Bone marrow (tissue), 2 donors: ENCODE measurements around the gene PHRF1.
A peak's percentile ranks its signal among the peaks of the same experiment; 100 is the strongest.
"Not testable (repeated sequence)": the region's sequence is repeated elsewhere in the genome, so short reads cannot be mapped to it uniquely, and the experiment has no call there.

Experiments used
- DNase-seq, 2 donors: peaks; one replicate each; lab custom pipeline; 2025; lab: John Stamatoyannopoulos, UW

The PHRF1 gene

DNA sequence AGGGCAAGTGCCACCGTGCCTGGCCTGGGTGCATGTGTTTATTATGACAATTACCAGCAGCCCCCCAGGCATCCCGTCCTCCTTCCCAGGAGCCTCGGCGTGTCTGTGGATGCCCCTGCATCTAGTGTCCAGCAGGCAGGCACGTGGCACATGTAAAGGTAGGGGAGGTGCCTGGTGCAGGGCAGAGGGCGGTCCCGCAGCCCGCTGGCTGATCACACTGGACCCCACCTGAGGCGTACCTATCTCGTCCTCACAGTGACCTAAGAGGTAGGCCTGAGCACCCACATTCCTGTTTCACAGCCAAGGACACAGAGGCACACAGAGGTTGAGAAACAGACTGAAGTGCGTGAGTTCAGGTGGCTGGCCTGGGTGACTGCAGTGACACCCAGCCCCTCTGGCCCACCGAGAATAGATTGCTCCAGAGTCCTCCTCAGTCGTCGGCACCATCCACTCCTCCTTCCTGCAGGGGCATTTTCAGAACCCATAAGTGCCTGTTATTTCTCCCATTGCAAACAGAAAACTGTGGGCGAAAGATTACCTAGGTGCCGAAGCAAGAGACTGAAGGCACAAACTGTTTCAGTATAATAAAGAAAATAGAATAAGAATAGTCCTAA, 3.0 kb upstream of the PHRF1 start:
- DNase-seq: no peak

DNA sequence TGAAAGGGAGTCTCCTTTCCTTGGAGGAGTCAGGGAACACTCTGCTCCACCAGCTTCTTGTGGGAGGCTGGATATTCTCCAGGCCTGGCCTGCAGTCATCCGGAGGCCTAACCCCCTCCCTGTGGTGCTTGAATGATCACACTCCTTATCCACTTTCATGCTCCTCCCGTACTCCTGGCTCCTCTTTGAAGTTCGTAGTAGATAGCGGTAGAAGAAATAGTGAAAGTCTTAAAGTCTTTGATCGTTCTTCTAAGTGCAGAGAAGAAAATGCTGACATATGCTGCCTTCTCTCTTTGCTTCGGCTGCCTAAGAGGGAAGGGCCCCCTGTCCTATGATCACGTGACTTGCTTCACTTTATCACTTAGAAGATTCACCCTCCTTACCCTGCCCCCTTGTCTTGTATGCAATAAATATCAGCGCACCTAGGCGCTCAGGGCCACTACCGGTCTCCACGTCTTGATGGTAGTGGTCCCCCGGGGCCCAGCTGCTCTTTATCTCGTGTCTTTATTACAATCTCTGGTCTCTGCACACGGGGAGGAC, 2.2 kb upstream of the PHRF1 start:
- DNase-seq: not testable (repeated sequence)

DNA sequence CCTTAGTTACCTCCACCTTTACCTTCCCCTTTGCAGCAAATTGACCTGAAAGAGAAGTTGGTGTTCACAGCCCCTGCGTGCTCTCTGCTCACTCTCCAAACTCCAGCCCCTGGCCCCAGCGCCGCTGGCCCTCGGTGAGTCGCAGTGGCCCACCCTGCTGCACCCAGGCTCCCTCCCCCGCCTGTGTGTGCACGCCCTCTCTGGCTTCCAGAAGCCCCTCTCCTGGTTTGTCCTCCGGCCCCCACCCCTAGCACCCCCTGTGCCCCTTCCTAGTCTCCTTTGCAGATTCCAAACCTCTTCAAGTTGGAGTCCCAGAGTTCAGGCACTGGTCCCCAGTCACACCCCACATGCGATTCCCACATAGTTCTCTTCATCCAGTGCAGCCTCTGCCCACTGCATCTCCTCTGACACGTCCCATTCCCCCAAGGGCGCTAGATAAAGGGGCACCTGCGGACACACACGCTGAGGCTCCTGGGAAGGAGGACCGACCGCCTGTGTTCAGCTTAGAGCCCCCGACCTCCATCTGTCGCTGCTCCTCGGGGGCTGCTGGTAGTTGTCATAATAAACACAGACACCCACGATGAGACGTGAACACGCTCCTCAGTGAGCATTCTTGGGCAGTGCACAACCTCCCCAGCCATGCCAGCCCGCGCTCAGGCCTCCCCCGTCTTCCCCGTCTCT, 1.5 kb upstream of the PHRF1 start:
- no peak for DNase-seq

DNA sequence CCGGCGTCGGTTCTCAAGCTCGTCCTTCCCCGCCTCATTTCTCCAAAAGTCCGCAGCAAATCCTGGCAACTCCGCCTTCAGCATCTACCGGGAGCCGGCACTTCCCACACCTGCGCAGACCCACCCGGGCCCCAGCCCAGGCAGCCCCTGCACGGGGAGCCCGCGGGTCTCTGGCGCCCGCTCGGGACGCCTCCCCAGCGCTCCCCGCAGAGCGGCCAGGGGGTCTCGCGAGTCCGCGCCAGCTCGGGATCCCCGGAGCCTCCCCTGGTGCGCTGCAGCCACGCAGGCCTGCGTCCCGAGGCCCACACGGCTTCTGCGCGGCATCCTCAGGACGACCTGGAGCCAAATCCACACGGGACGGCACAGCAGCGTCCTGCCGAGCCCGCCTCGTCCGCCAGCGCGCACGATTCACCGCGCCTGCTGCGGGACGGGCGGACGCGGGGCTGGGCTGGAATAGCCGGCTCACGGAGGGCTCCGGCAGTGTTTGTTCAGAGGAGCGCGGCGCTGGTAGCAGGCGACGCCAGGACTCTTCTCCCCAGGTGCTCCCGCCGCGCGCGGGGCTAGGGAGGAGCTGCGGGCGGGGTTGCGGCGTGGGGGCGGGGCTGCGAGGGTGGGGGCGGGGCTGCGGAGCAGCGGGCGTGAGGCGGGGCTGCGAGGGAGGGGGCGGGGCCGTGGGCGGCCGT, 816 bp upstream of the PHRF1 start:
- DNase-seq: no peak

DNA sequence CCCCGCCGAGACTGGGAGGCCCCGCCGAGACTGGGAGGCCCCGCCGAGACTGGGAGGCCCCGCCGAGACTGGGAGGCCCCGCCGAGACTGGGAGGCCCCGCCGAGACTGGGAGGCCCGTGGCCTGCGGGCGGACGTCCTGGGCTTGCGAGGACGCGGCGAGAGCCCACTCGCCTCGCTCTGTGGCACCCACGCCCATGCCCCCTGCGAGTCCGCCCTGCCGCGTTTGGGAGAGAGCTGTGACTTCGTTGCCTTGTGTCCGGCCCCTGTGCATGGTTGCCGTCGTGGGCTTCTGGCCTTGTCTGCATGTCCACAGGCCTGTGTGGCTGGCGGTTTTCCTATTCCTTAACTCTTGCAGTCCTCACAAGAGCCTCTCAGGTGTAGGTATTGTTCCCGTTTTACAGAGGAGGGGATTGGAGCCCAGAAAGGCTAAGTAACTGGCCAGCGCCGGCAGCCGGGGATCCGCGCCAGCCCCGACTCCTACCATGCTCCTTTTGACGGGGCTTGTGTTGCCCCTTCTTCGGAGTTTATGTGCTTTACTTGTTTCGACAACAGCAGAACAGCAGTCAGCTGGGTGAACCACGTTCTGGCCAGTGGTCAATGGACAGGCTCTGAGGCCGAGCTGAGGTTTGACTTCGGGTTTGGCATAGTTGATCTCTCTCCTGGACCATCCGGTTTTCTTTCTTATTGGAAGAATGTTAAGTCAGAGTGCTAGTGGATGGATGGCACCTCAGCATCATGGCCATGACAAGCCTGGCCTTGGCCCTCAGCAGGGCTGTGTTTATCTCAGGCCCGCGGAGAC, 741 bp downstream of the PHRF1 start:
- no peak for DNase-seq

DNA sequence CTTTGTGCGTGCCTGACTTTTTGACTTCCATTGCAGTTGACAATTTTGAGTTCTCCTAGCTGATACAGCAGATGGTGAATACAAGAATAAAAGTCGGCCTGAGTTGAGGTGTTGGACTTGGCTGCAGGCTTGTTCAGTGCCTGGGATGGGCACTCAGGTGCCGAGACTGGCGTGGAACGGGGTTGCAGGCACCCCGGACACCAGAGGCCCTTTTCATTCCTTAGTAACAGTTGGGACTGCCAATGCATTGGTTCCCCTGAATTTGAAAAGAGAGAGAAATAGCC, 1.3 kb downstream of the PHRF1 start:
- no peak for DNase-seq

DNA sequence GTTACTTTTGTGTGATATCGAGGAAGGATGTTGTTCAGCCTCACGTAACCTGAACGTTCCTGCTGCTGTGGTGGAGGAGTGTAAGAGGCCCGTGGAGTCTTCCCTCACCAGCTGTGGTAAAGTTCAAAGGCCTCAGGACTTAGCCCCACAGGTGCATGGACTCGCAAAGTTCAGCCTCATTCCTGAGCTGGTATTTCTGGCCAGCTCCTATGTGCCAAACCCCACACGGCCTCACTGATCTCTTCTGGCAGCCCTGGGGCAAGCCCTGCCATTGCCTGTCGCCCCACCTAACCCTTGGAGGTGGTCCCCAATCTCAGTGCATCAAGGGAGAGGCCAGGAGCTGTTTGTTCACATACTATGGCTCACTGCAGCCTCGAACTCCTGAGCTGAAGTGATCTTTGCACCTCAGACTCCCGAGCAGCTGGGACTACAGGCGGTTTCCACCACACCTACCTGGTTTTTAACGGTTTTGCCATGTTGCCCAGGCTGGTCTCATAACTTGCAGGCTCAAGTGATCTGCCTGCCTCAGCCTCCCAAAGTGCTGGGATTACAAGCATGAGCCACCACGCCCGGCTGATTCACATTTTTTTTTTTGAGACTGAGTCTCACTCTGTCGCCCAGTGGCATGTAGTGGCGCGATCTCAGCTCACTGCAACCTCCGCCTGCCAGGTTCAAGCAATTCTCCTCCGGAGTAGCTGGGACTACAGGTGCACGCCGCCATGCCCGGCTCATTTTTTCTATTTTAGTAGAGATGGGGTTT, 2.2 kb downstream of the PHRF1 start:
- DNase-seq: no peak

DNA sequence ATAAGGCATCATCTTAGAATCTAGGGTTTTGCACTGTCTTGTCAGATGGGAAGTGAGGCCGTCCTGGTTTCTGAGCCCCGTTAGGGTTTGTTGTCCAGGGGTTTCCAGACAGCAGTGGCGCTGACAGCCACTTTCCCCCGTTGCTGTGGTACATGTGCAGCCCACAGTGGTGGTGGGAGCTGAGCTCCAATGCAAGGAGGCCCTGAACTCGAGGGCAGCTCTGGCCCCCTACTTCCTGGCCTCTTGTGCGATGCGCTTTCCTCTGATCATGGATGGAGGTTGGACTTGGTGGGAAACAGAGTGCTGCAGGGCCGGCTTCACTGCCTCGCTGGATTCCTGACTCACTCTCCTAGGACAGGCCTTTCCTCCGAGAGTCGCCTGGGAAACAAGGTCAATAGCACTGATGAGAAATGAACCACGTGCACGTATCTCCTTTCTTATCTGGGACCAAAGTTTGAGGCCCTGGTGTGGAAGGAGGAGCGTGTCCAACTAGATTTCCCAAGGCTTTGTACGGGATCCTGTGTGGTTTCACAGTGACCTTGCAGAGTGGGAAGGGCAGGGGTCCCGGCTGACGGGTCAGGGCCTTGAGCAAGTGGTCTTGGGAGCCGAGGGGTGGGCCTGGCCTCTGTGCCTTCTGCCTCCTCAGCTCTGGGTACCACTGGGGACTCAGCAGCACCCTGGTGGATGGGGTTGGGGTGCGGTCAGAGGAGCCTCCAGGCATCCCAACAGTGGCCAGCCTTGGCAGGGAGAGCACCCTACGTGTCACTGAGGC, 3.7 kb downstream of the PHRF1 start:
- no peak for DNase-seq

DNA sequence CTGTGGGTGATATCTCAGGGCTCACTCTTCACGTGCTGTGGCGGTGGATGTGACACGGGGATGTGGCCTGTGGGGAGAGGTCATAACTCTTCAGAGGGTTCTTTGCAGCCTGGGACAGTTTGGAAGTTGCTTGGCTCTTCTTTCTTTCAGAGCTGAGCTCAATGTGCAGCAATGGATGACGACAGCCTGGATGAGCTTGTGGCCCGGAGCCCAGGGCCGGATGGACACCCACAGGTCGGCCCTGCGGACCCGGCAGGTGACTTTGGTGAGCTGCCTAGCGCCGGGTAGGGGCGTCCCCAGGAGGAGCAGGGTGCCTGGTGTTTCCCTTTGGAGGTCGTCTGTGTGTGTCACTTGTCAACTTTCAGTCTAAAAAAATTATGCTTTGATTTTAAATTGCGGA, 5.1 kb downstream of the PHRF1 start:
- DNase-seq: no peak

DNA sequence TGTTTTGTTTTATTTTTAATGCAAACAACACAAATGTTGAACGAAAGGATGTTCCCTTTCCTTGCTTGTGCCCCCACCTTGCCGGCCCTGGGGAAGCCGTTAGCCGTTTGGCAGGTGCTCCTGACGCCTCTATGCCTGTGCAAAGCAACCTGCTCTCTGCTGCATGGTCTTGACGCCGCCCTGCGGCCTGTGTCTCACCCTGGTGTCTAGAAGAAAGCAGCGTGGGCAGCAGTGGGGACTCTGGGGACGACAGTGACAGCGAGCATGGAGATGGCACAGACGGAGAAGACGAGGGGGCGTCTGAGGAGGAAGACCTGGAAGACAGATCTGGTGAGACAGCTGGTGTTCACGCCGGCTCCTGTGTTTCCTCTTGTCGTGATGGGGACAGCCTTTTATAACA, 5.5 kb downstream of the PHRF1 start:
- no peak for DNase-seq

DNA sequence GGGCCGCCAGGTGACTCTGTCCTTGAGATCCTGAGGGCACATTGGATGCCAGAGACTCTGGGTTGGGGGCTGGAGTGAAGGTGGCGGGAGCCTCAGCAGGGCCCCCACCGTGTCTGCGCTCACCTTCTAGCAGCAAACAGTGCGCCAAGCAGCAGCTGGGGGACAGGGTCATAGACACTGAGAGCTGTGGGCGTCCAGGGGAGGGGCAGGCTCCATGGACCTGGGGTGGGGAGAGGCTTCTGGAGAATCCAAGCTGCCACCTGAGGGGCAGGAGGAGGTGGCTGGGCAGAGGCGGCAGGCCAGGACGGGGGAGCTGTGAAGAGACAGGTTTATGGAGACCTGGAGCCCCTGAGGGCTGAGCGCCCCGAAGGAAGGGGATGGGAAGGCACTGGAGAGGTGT, 8.0 kb downstream of the PHRF1 start:
- DNase-seq: no peak

DNA sequence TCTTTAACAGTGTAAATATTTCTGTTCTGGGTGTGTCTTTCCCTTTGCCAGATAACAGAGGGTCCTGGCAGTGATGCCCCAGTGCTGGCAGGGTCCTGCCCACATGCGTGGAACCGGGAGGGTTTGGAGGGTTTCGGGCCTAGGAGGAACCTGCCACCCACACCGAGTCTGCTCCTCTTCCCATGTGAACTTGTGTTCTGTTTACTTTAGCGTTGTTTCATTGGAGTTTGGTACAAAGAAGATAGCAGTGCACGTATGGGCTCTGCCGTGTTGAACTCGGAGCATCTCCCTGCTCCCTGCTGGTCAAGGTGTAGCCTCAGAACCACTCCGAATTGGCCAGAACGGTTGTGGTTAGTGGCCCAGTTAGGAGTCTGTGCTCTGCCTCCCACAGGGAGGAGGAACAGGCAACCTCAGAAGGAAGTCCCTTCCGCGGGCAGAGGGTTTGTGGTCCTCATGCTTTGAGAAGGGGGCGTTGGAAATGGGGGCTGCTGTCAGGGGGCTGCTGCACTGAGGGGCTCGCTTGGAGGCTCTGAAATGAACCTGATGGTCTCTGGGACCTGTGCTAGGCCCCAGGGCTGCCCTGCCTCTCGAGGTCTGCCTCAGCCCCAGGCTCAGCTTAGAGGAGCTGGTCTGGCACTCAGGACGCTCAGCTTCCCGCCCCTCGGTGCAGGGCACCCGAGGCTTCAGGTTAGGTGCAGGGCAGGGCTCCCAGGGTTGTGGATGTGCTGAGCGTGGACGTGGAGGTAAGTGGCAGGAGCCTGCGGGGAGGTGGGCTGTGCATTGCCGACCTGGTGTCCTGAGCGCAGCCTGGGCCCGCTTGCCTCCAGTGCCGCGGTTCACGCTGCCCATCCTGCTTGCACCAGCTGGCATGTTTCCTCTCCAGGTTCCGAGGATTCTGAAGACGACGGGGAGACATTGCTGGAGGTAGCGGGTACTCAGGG, 10.4 kb downstream of the PHRF1 start:
- DNase-seq: no peak

DNA sequence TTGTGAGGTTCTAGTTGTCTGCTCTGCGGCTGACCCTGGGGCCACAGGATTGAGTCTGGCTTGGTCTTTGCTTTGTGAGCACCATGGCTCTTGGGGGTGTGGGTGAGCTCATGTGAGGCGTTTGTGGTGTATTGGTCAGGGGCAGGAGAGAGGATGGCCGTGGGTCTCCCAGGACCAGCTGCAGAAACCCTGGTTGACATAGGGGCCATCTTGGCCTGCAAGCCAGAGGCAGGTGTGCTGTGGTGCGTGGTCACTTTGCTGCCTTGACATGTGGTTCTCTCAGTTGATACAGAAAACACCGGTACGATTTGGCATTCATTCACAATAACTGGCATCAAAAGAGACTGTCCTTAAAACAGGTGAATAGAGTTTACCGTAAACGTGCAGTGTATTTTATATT, 11.3 kb downstream of the PHRF1 start:
- no peak for DNase-seq

DNA sequence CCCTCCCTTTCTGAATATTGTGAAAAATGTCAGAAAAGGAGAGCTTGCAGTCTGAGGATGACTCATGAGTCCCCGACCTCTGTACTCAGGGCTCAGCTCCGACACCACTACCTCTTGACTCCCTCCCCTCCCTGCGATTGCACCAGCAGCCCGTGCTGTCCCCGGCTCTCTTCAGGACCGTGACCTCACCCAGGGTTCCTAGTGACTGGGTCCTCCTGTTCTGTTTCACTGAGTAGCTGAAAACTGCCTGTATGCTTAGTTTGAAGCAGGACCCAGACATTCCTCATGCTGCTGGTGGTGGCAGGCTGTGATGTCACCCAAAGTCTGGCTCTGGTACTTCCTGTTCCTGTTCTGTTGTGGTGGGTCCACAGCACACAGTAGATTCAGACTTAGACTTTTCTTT, 11.7 kb downstream of the PHRF1 start:
- peak; percentile 46 to 76 for DNase-seq

DNA sequence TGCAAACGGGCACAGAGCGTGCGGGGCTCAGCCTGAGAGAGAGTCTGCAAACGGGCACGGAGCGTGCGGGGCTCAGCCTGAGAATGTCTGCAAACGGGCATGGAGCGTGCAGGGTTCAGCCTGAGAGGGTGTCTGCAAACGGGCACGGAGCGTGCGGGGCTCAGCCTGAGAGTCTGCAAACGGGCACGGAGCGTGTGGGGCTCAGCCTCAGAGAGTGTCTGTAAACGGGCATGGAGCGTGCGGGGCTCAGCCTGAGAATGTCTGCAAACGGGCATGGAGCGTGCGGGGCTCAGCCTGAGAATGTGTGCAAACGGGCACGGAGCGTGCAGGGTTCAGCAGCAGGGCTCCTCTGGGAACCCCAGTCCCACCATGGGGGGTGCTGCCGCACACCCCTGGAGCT, 13.5 kb downstream of the PHRF1 start:
- DNase-seq: no peak

DNA sequence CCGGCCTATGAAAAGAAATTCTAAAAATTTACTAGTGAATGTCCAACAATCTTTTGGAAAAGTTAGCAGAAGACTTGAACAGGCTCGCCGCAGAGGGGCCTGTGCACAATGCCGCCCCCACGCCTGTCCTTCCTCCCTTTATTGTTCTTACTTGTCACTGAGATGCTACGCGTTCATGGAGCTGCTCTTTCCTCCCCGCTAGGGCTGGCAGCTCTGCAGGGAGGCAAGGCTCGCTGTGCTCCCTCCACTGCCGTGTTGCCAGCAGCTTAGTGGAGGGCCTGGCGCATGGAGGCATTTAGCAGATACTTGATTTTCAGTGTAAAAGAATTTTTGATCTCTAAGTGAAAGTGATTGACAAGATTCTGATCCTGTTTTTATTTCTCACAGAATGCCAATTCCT, 14.7 kb downstream of the PHRF1 start:
- no peak for DNase-seq

DNA sequence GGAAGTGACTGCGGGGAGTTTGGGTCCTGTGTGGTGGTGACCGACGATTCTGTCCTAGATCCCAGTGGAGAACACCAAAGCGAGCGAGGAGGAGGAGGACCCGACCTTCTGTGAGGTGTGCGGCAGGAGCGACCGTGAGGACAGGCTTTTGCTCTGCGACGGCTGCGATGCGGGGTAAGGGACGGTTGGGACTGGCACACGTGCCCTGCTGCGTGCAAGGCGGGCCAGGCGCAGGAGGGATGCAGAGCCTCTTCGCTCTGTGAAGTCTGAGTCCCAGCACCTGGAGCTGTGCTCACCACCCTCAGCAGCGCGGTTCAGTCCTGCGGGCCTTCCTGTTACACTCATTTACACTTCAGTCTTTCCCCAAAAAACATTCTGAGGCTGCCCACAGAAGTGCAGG, 16.2 kb downstream of the PHRF1 start:
- no peak for DNase-seq

DNA sequence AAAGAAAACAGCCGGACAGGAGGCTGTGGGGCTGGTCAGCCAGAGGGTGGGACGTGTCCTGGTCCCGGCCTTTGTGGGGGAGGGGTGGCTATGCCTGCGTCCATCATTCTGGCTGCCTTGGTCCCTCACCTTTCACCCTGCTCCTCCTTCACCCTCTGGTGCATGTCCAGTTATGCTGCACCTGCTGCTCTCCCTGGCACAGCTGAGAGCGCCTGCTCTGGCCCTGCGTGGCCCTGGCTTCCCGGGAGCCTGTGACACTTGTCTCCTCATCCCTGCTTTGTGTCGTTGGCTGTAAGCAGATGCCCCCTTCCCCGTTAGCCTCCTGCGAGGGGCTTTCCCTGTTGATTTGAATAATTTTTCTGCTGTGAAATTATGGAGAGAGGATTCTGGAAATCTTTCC, 16.6 kb downstream of the PHRF1 start:
- DNase-seq: no peak

DNA sequence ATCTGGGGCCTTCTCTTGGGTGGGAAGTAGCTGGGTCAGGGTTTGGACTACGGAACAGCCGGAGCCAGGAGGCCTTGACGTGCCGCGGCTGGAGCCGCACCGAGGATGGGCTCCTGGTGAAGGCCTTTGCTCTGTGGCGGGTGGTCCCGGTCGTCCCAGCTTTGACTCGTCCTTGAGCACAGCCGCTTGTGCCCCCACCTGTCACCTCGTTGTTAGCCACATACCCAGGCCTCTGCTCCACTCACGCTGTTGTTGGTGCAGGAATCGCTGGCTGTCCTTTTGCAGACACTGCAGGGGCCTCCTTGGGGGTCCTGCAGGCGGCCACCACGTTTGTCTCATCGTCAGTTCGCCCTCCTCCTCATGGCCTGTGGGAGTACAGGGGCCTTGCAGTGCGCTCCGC, 17.1 kb downstream of the PHRF1 start:
- DNase-seq: no peak

DNA sequence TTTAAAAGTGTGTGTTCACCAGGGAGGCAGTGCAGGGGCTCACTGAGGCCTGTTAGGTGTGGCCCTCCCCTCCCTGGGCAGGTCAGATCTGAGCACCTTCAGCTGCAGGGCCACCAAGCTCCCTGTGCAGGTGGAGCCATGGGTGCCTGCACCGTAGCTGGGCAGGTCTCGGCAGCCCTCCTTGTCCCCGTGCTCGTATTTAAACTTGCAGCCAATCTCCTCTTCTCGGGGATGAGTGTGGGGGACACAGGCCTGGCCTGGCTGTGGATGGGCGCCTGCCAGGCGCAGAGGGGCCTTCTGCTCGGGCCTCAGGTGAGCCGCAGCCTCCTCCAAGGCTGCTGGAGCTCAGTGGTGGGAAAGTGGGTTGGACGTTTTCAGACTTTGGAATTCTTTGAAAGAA, 19.1 kb downstream of the PHRF1 start:
- DNase-seq: no peak
